ENCODE data around the gene SCARB1. TPM values are rescaled to one million over a fixed set of nuclear protein-coding genes. Genes with fewer than 3 reads are reported as not detected.

Gene SCARB1
- total RNA-seq, 4 donors from 2014 or later: 8.3 to 24.1 (median 13.0) TPM

DNA sequence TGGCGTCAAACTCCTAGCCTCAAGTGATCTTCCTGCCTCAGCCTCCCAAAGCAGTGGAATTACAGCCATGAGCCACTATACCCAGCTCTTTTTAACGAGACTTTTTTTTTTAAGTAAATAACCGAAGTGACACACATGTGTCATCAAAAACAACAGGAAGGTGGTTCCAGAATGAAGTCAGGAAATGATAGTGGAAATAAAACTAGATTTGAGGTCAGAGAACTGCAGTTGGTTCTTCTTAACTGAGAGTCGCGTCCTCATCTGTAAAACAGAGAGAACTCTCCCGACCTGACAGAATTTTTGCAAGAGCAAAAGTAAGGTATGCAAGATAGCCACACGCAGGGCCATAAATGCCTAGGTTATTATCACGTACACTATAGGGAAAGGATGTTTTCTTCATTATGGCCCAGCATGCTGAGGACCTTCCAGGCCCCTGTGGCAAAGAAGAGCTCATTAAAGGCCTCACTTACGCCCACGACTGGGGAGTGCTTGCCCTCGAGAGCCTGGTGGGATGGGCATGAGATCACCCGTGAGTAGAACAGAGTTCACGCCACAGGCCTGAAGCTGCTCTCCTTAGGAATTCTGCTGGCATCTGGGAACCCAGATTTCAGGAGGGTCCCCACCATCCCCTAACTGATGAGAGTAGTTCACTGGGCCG, 67.2 kb downstream of the SCARB1 start:
- peaks cover 0 to 48% (median 16%) of the 10 kb centered on the region in 4 donors for H3K36me3 ChIP-seq
- H3K27me3 ChIP-seq: no peaks in the 10 kb centered on the region
- H3K4me3 ChIP-seq: no peak overlapping the region
- intact Hi-C loops (cut with DNase I): no loop called here
- no peaks in the 10 kb centered on the region for H3K9me3 ChIP-seq
- H3K4me1 ChIP-seq: peaks cover 0 to 3% (median 0%) of the 10 kb centered on the region in 4 donors
- no peak overlapping the region for H3K27ac ChIP-seq (replicated peaks in 1 of 4)
- no peak for TF ChIP-seq POLR2AphosphoS5 (IDR thresholded peaks at IDR 0.05)
- WGBS: 80% methylated on average over 10 of the region's 14 CpGs
- DNase-seq (ENCODE audit: extremely low spot score): no peak

DNA sequence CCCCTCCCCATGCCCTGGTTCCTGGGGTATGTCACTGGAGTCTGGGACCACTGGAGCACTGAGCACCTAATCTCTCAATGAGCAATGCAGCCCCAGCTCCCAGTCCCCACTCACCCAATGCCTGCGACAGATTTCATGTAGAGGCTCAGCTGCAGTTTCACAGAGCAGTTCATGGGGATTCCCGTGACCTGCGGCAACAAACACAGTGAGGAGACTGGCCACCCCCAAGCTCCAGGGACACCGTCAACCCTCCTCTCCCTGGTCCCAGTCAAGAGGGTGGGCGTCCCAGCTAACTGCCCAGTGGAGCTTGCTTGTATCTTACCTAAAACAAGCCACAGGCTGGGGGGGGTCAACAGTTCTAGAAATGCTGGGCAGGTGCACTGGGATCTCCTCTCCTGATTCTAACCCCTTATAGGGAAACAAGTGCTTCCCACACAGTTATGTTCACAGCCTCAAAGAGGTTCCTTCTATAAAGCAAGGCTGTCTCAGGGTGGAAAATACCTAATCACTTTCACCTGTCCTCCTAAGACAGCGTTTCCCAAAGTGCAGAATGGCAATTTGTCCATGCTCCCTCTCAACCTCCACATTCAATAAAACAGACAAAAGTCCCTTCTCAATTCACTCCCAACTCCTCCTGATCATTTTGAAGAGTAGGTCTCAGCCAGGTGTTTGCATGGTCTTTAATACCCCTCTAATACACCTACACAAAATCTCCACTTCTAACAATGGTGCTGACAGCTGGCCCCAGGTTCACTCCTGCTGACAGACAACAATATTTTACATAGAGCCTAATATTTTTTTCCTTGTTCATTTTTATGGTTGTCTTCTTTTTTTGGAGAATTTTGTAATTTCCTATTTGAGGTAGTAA, 68.3 kb downstream of the SCARB1 start:
- no peak for DNase-seq (ENCODE audit: extremely low spot score)
- no peaks in the 10 kb centered on the region for H3K9me3 ChIP-seq
- no peak overlapping the region for H3K4me3 ChIP-seq
- H3K4me1 ChIP-seq: peaks cover 0 to 3% (median 0%) of the 10 kb centered on the region in 4 donors
- 90% methylated on average over 6 of the region's 6 CpGs for WGBS
- no peak overlapping the region for H3K27ac ChIP-seq (replicated peaks in 1 of 4)
- peaks cover 0 to 50% (median 16%) of the 10 kb centered on the region in 4 donors for H3K36me3 ChIP-seq
- intact Hi-C loops (cut with DNase I): no loop called here
- TF ChIP-seq POLR2A (IDR thresholded peaks at IDR 0.05; ENCODE audit: low read depth) (no peak), POLR2AphosphoS5 (IDR thresholded peaks at IDR 0.05) (no peak), EP300 (IDR thresholded peaks at IDR 0.05) (no peak)
- TF ChIP-seq, protein P1, sequence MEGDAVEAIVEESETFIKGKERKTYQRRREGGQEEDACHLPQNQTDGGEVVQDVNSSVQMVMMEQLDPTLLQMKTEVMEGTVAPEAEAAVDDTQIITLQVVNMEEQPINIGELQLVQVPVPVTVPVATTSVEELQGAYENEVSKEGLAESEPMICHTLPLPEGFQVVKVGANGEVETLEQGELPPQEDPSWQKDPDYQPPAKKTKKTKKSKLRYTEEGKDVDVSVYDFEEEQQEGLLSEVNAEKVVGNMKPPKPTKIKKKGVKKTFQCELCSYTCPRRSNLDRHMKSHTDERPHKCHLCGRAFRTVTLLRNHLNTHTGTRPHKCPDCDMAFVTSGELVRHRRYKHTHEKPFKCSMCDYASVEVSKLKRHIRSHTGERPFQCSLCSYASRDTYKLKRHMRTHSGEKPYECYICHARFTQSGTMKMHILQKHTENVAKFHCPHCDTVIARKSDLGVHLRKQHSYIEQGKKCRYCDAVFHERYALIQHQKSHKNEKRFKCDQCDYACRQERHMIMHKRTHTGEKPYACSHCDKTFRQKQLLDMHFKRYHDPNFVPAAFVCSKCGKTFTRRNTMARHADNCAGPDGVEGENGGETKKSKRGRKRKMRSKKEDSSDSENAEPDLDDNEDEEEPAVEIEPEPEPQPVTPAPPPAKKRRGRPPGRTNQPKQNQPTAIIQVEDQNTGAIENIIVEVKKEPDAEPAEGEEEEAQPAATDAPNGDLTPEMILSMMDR (IDR thresholded peaks at IDR 0.05): no peak
- no peaks in the 10 kb centered on the region for H3K27me3 ChIP-seq

DNA sequence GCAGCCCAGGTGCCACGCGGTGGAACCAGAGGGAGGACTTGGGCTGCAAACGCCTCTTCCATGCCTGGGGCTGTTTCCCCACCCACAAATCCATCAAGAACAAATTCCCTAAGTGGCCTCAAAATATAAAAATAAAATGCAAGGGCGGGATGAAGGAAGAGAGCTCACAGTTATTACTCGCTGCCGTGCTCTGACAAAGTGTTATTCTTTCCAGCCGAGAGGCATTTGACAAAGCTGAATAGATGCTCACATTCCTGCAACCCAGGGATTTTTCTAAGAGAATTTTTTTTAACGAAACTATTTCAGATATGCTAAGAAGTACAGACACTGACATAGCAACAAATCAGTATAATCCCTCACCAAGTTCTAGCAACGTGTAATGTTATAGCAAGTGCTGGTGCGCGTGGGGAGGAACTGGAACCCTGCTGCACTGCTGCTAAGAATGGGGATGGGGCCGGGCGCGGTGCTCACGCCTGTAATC, 70.7 kb downstream of the SCARB1 start:
- no peak for TF ChIP-seq EP300 (IDR thresholded peaks at IDR 0.05)
- no peak overlapping the region for H3K27ac ChIP-seq (replicated peaks in 1 of 4)

DNA sequence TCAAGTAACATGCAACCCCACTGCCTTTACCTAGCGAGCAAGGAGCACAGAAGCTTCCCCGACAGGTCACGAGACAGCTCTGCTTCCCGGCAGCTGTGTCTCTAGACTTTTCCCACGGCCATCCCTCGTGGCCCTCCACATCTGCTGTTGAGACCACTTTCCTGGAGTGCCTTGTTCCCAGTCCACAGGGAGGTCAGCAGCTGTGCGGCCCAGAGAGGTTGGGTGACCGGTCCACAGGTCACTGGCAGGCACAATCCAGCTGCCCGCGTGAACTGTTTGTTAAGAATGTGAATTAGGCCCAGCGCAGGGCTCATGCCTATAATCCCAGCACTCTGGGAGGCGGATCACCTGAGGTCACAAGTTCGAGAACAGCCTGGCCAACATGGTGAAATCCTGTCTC, 71.5 kb downstream of the SCARB1 start:
- intact Hi-C loops (cut with DNase I): no loop called here
- TF ChIP-seq, protein P1 (IDR thresholded peaks at IDR 0.05): no peak
- TF ChIP-seq POLR2AphosphoS5 (IDR thresholded peaks at IDR 0.05) (no peak), EP300 (IDR thresholded peaks at IDR 0.05) (no peak), POLR2A (IDR thresholded peaks at IDR 0.05; ENCODE audit: low read depth) (no peak)
- H3K9me3 ChIP-seq: no peaks in the 10 kb centered on the region
- no peak overlapping the region for H3K27ac ChIP-seq (replicated peaks in 1 of 4)
- no peak overlapping the region for H3K4me3 ChIP-seq
- DNase-seq (ENCODE audit: extremely low spot score): no peak
- no peaks in the 10 kb centered on the region for H3K27me3 ChIP-seq
- 97% methylated on average over 6 of the region's 13 CpGs for WGBS
- peaks cover 0 to 23% (median 6%) of the 10 kb centered on the region in 4 donors for H3K36me3 ChIP-seq
- H3K4me1 ChIP-seq: peaks cover 0 to 2% (median 0%) of the 10 kb centered on the region in 4 donors

More for the DNA sequence above, 70.7 kb downstream of the SCARB1 start:
- WGBS: 82% methylated on average over 15 of the region's 15 CpGs
- no peak overlapping the region for H3K4me3 ChIP-seq
- intact Hi-C loops (cut with DNase I): no loop called here
- peaks cover 0 to 32% (median 12%) of the 10 kb centered on the region in 4 donors for H3K36me3 ChIP-seq
- H3K4me1 ChIP-seq: peaks cover 0 to 3% (median 0%) of the 10 kb centered on the region in 4 donors
- no peaks in the 10 kb centered on the region for H3K27me3 ChIP-seq
- no peaks in the 10 kb centered on the region for H3K9me3 ChIP-seq
- no peak for DNase-seq (ENCODE audit: extremely low spot score)

DNA sequence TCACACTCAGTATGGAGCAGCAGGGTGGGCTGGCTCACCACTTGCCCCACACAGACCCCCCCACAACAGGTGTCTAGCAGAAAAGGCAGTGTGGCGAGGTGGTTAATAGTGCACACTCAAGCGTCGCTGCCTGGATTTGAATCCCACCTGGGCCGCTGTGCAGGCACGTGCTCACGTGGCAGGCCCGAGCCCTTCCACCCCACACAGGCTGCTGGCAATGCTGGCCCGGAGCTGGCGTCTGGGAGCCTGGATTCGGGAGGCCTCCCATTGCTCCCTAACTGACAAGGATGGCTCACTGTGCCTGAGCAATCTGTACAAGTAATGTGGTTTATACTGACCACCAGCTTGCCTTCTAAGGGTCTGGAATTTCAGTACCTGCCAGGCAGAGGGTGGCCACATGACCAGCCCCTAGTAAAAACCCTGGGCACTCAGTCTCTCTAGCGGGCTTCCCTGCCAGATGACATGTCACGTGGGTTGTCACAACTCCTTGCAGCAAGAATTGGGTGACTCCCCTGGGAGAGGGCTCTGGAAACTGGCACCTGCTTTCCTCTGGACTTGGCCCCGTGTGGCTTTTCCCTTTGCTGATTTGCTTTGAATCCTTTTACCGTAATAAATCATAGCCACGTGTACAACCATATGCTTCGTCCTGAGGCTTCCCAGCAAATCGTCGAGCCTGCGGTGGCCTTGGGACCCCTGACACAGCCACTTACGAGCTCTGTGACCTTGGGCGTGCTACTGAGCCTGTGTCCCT, 72.8 kb downstream of the SCARB1 start:
- intact Hi-C loops (cut with DNase I): no loop called here
- H3K36me3 ChIP-seq: peaks cover 0 to 31% (median 5%) of the 10 kb centered on the region in 4 donors
- no peak for TF ChIP-seq POLR2AphosphoS5 (IDR thresholded peaks at IDR 0.05)
- TF ChIP-seq, protein P1 (IDR thresholded peaks at IDR 0.05): no peak
- TF ChIP-seq POLR2A (IDR thresholded peaks at IDR 0.05; ENCODE audit: low read depth): no peak
- no peak for TF ChIP-seq EP300 (IDR thresholded peaks at IDR 0.05)
- DNase-seq (ENCODE audit: extremely low spot score): no peak
- WGBS: 92% methylated on average over 20 of the region's 21 CpGs
- H3K27me3 ChIP-seq: no peaks in the 10 kb centered on the region
- no peak overlapping the region for H3K4me3 ChIP-seq
- H3K27ac ChIP-seq (replicated peaks in 1 of 4): no peak overlapping the region
- H3K9me3 ChIP-seq: no peaks in the 10 kb centered on the region
- peaks cover 4 to 11% (median 5%) of the 10 kb centered on the region in 4 donors for H3K4me1 ChIP-seq

Measured in esophagus muscularis mucosa (tissue), 4 donors.